Stomach (tissue), 9 donors: Measurements from ENCODE around the gene ZNF185. TPM values are rescaled to one million over a fixed set of nuclear protein-coding genes. Genes with fewer than 3 reads are reported as not detected.

Source experiments
- DNase-seq, 2 donors: peaks; one replicate each; pipeline versions ENCODE4 v3.0.0 to v3.0.0-alpha.2; 2013 to 2019
- H3K27ac ChIP-seq, 5 donors: fragments of 200-600 bp in 4 of 5; sonication (generic) in 4 of 5; one replicate each; pipeline ENCODE4 v1.5.1; 2013 to 2019; ENCODE audit warnings: mild to moderate bottlenecking in 1 of 5, moderate library complexity in 1 of 5
- H3K27me3 ChIP-seq, 3 donors: fragments of 200-600 bp; sonication (generic); one replicate each; pipeline ENCODE4 v1.5.1; 2017 to 2019; ENCODE audit warnings: mixed run types in 1 of 3
- H3K36me3 ChIP-seq, 4 donors: fragments of 200-600 bp; sonication (generic); 1 replicate in 3 of 4; 2 replicates in 1 of 4; pipeline ENCODE4 v1.5.1; 2016 to 2019
- H3K4me1 ChIP-seq, 4 donors: fragments of 200-600 bp; sonication (generic); one replicate each; pipeline ENCODE4 v1.5.1; 2016 to 2019
- H3K4me3 ChIP-seq, 4 donors: fragments of 200-600 bp; sonication (generic) in 3 of 4; one replicate each; pipeline ENCODE4 v1.5.1; 2016 to 2019; ENCODE audit warnings: mild to moderate bottlenecking in 1 of 4
- H3K9me3 ChIP-seq, 4 donors: fragments of 200-600 bp; sonication (generic); one replicate each; pipeline ENCODE4 v1.5.1; 2016 to 2019
- CTCF ChIP-seq, 7 experiments: fragments of 450-650 bp in 4 of 7; fragments of 200-600 bp in 3 of 7; sonication (generic) in 3 of 7; IDR thresholded peaks; one replicate each; pipeline ENCODE4 v1.5.1; 2016 to 2019; ENCODE audit warnings: antibody characterized with exemption in 7 of 7, control low read depth in 2 of 7, mild to moderate bottlenecking in 1 of 7
- EP300 ChIP-seq: sonication (generic); formaldehyde crosslinking; IDR thresholded peaks from one replicate; pipeline ENCODE4 v1.6.1; 2017; ENCODE audit warnings: antibody characterized with exemption
- POLR2A ChIP-seq, 4 donors: fragments of 450-650 bp; IDR thresholded peaks; one replicate each; pipeline ENCODE4 v1.6.1; 2016; ENCODE audit warnings: antibody characterized with exemption in 4 of 4, control low read depth in 2 of 4, mild to moderate bottlenecking in 1 of 4, moderate library complexity in 1 of 4
- POLR2AphosphoS5 ChIP-seq, 3 donors: sonication (generic); formaldehyde crosslinking; IDR thresholded peaks; one replicate each; pipeline ENCODE4 v1.6.1; 2016; ENCODE audit warnings: antibody characterized with exemption in 3 of 3
- WGBS, 5 donors: extraction: QIAGEN DNeasy Blood & Tissue Kit in 3 of 5; methylation state at CpG; one replicate each; pipeline versions ENCODE4 v1.1.5 to v1.1.7; 2013 to 2018; 5-methylcytosine and 5-hydroxymethylcytosine counted together
- intact Hi-C: fragments of 100-400 bp; cut with DNase I; formaldehyde crosslinking; loops from one replicate; pipeline ENCODE4 v1.15.1; 2023; ENCODE audit warnings: low total_unique reads
- polyA plus RNA-seq, 3 donors: library from polyadenylated mRNA; stranded (reverse); fragments of 200-250 nt; gene quantifications; one replicate each; pipeline ENCODE4 v1.2.3, GENCODE V29; 2013
- total RNA-seq, 5 donors: library from RNA; depleted of rRNA; stranded (reverse); fragments of >200 nt; gene quantifications; one replicate each; pipeline versions ENCODE4 v1.1.0 to v1.2.3, GENCODE V29; 2014 to 2016
- donor health status: healthy with polysubstance abuse.
- donor health status: Bipolar disorder and iron deficiency.
- donor health status: healthy.

Gene ZNF185
- total and polyA plus RNA-seq, 8 donors: 1.2 to 48.2 (median 4.5) TPM

- peak overlapping the region in 1 of 5 donors; percentile 27 for H3K27ac ChIP-seq
- intact Hi-C loops: no loop called here
- DNase-seq: no peak
- no peak overlapping the region for H3K4me3 ChIP-seq
- TF ChIP-seq EP300: no peak
- no peak for TF ChIP-seq POLR2A (IDR thresholded peaks at IDR 0.05)
- TF ChIP-seq POLR2AphosphoS5 (IDR thresholded peaks at IDR 0.05): no peak
- no peak for TF ChIP-seq CTCF (IDR thresholded peaks at IDR 0.05)
- H3K4me1 ChIP-seq: no peaks in the 10 kb centered on the region
- H3K9me3 ChIP-seq: no peaks in the 10 kb centered on the region
- no peaks in the 10 kb centered on the region for H3K36me3 ChIP-seq
- H3K27me3 ChIP-seq: peaks cover 0 to 19% (median 11%) of the 10 kb centered on the region in 3 donors
- WGBS, 5 donors: 67 to 79% (median 76%) methylated on average over 8 of the region's 8 CpGs
Measured at GRCh38 chrX:152896450-152896849, 1.4 kb upstream of the ZNF185 start.

GRCh38 chrX:152898442-152898841, 575 bp downstream of the ZNF185 start:
- Histone ChIP-seq H3K4me3 (peak overlapping the region; percentile 31 to 41 (median 35)), H3K36me3 (no peaks in the 10 kb centered on the region), H3K27ac (no peak overlapping the region), H3K9me3 (no peaks in the 10 kb centered on the region), H3K27me3 (peaks cover 0 to 19% (median 7%) of the 10 kb centered on the region in 3 donors), H3K4me1 (no peaks in the 10 kb centered on the region)
- intact Hi-C loops: no loop called here
- 45 to 63% (median 56%) methylated on average over 6 to 10 of the region's 10 CpGs for WGBS, 5 donors
- TF ChIP-seq POLR2AphosphoS5 (IDR thresholded peaks at IDR 0.05): no peak
- no peak for TF ChIP-seq EP300
- no peak for TF ChIP-seq CTCF (IDR thresholded peaks at IDR 0.05)
- TF ChIP-seq POLR2A (IDR thresholded peaks at IDR 0.05): no peak
- DNase-seq: no peak

- H3K9me3 ChIP-seq: no peaks in the 10 kb centered on the region
- no peaks in the 10 kb centered on the region for H3K36me3 ChIP-seq
- 88 to 97% (median 91%) methylated on average over 8 to 16 of the region's 16 CpGs for WGBS, 5 donors
- H3K27ac ChIP-seq: no peak overlapping the region
- DNase-seq: no peak
- H3K4me1 ChIP-seq: peaks cover 0 to 5% (median 0%) of the 10 kb centered on the region in 4 donors
- intact Hi-C loops: no loop called here
- peaks cover 0 to 19% (median 5%) of the 10 kb centered on the region in 3 donors for H3K27me3 ChIP-seq
- TF ChIP-seq CTCF (IDR thresholded peaks at IDR 0.05) (no peak), POLR2AphosphoS5 (IDR thresholded peaks at IDR 0.05) (no peak), EP300 (no peak), POLR2A (IDR thresholded peaks at IDR 0.05) (no peak)
- no peak overlapping the region for H3K4me3 ChIP-seq
Measured at GRCh38 chrX:152899111-152899873, 1.4 kb downstream of the ZNF185 start.

- no peak for DNase-seq
- peaks cover 0 to 19% (median 5%) of the 10 kb centered on the region in 3 donors for H3K27me3 ChIP-seq
- no peaks in the 10 kb centered on the region for H3K36me3 ChIP-seq
Measured at GRCh38 chrX:152899874-152900719, 2.2 kb downstream of the ZNF185 start.

More at GRCh38 chrX:152899874-152900719, 2.2 kb downstream of the ZNF185 start:
- H3K27ac ChIP-seq: no peak overlapping the region
- H3K4me3 ChIP-seq: no peak overlapping the region
- intact Hi-C loops: no loop called here
- 65 to 92% (median 80%) methylated on average over 5 to 12 of the region's 12 CpGs for WGBS, 5 donors
- H3K9me3 ChIP-seq: no peaks in the 10 kb centered on the region
- no peak for TF ChIP-seq POLR2A (IDR thresholded peaks at IDR 0.05)
- TF ChIP-seq EP300: no peak
- no peak for TF ChIP-seq CTCF (IDR thresholded peaks at IDR 0.05)
- no peak for TF ChIP-seq POLR2AphosphoS5 (IDR thresholded peaks at IDR 0.05)
- H3K4me1 ChIP-seq: peaks cover 0 to 7% (median 0%) of the 10 kb centered on the region in 4 donors
